H1 (cell line): ENCODE data around the gene NF1. TPM values are rescaled to one million over a fixed set of nuclear protein-coding genes. Genes with fewer than 3 reads are reported as not detected.

Experiments used
- CBX8 ChIP-seq: fragments of 300-800, 300-1000 bp; sonication (generic); IDR thresholded peaks from 2 replicates; pipeline ENCODE4 v1.7.1; 2016; ENCODE audit warnings: low read depth, low read length, borderline replicate concordance
- CREB1 ChIP-seq: IDR thresholded peaks from 2 replicates; pipeline ENCODE4 v1.6.1; 2012; ENCODE audit warnings: inconsistent platforms
- NRF1 ChIP-seq: IDR thresholded peaks from 2 replicates; pipeline ENCODE4 v1.6.1; 2011; ENCODE audit warnings: mild to moderate bottlenecking, low read depth, low read length, improper control_type of control experiment
- PHF8 ChIP-seq: fragments of 200-600 bp; sonication (generic); conservative IDR thresholded peaks from 2 replicates; pipeline ENCODE4 v1.7.1; 2012; ENCODE audit warnings: low read depth, mild to moderate bottlenecking, inconsistent platforms, low read length, moderate library complexity
- RFX5 ChIP-seq: IDR thresholded peaks from 2 replicates; pipeline ENCODE4 v1.6.1; 2011; ENCODE audit warnings: low read depth, low read length, improper control_type of control experiment, borderline replicate concordance
- RNF2 ChIP-seq: fragments of 200-900, 300-1000 bp; sonication (generic); IDR thresholded peaks from 2 replicates; pipeline ENCODE4 v1.7.1; 2016; ENCODE audit warnings: borderline replicate concordance, low read depth, mild to moderate bottlenecking, antibody characterized with exemption, low read length; ENCODE audit not compliant: poor library complexity, severe bottlenecking; ENCODE audit errors: missing control alignments
- SAP30 ChIP-seq: fragments of 300-600 bp; sonication (generic); IDR thresholded peaks from 2 replicates; pipeline ENCODE4 v1.7.1; 2012; ENCODE audit warnings: low read length, moderate library complexity, mild to moderate bottlenecking, inconsistent platforms; ENCODE audit not compliant: insufficient read depth, insufficient replicate concordance
- polyA plus RNA-seq, 7 experiments: library from polyadenylated mRNA; depleted of rRNA in 3 of 7; stranded (reverse) in 5 of 7; unstranded in 2 of 7; fragments of >200 nt in 5 of 7; fragments of 200-250 nt in 2 of 7; gene quantifications; 1 replicate in 5 of 7; 2 replicates in 1 of 7; 4 replicates in 1 of 7; pipeline versions ENCODE4 v1.2.1 to v1.2.3, GENCODE V29; 2011 to 2013; ENCODE audit warnings: missing spikeins in 2 of 7, mixed read lengths in 2 of 7
- total RNA-seq: library from RNA; stranded (reverse); fragmentation: NEBNext Ultra II Directional; extraction: Animal tissue kit (Norgen Biotek cat#: 25700); gene quantifications from 2 replicates; pipeline ENCODE4 v1.2.1, GENCODE V29; 2021
- TF ChIP-seq, protein P1 (sequence below): IDR thresholded peaks from 2 replicates; pipeline ENCODE4 v1.6.1; 2012; ENCODE audit warnings: inconsistent platforms

The NF1 gene
- total and polyA plus RNA-seq, 2 of the 8 experiments (the other 6 are each of a cell fraction or from before 2014, with no cell fraction given), result 19.3 to 29.6 TPM

DNA sequence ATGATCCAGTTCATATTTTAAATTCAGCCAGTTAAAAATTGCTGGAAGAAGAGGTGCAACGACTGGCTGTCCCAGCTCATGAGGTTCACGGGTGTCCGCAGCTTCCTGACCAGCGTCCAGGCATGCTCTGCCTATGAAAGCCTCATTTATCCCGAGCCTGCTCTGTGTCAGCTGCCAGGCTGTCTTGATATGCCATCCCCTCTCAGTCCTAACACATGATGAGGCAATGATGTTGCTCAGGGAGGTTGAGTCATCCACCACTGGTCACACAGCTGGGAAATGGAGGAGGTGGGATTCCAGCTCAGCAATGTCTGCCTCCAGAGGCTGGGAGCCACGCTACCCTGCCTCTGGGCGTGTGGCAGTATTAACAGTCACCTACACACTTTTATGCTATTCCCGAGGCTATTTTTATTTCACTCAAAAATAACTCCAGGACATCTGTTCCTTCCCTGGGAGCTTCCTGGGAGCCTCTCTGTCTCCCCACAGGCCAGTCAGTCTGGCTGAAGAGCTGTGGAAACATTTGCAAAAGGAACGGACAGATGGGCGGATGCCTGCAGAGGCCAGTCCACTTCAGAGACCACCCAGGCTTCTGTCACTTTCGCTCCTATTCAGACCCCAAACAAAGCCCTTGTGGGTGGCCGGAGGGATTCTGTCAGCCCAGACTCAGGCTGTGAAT, 319.2 kb downstream of the NF1 start (continued):
- TF ChIP-seq NRF1 (no peak), RFX5 (no peak), CBX8 (no peak), SAP30 (no peak), PHF8 (no peak), RNF2 (no peak), CREB1 (no peak)
- TF ChIP-seq, protein P1, sequence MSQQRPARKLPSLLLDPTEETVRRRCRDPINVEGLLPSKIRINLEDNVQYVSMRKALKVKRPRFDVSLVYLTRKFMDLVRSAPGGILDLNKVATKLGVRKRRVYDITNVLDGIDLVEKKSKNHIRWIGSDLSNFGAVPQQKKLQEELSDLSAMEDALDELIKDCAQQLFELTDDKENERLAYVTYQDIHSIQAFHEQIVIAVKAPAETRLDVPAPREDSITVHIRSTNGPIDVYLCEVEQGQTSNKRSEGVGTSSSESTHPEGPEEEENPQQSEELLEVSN, result no peak
